IMR-90 (cell line): ENCODE data around the gene ASB6.

Experiments
- BHLHE40 ChIP-seq: fragments of 150-350 bp; IDR thresholded peaks from 2 replicates; pipeline ENCODE4 v1.6.1; 2016; ENCODE audit warnings: mild to moderate bottlenecking, low read depth, low read length
- CEBPB ChIP-seq: IDR thresholded peaks from 2 replicates; pipeline ENCODE4 v1.6.1; 2012; ENCODE audit warnings: low read depth, low read length, improper control_type of control experiment
- CTCF ChIP-seq: conservative IDR thresholded peaks from 2 replicates; pipeline ENCODE4 v1.5.1; 2012; ENCODE audit warnings: mild to moderate bottlenecking, low read depth, low read length, improper control_type of control experiment
- MXI1 ChIP-seq: IDR thresholded peaks from 2 replicates; pipeline ENCODE4 v1.6.1; 2012; ENCODE audit warnings: low read depth, mild to moderate bottlenecking, low read length, moderate library complexity, borderline replicate concordance
- NFE2L2 ChIP-seq: fragments of 150-350 bp; IDR thresholded peaks from 2 replicates; pipeline ENCODE4 v1.6.1; 2016; ENCODE audit warnings: low read depth, mild to moderate bottlenecking, low read length
- POLR2A ChIP-seq: IDR thresholded peaks from 2 replicates; pipeline ENCODE4 v1.6.1; 2012; ENCODE audit warnings: mild to moderate bottlenecking, low read depth, low read length
- RAD21 ChIP-seq: IDR thresholded peaks from 2 replicates; pipeline ENCODE4 v1.6.1; 2012; ENCODE audit warnings: low read length, improper control_type of control experiment
- RCOR1 ChIP-seq: IDR thresholded peaks from 2 replicates; pipeline ENCODE4 v1.6.1; 2012; ENCODE audit warnings: mild to moderate bottlenecking, low read length, improper control_type of control experiment; ENCODE audit not compliant: insufficient replicate concordance
- USF2 ChIP-seq: fragments of 150-350 bp; IDR thresholded peaks from 2 replicates; pipeline ENCODE4 v1.6.1; 2017; ENCODE audit warnings: mild to moderate bottlenecking, antibody characterized with exemption, low read length, low read depth

- TF ChIP-seq CTCF (no peak), MXI1 (no peak), CEBPB (no peak), BHLHE40 (no peak), USF2 (no peak), NFE2L2 (no peak), POLR2A (no peak), RAD21 (no peak), RCOR1 (no peak)
These were observed 19.1 kb upstream of the ASB6 start for GRCh38 chr9:129661029-129661428.
